ENCODE results near the gene CUX1. TPM values are rescaled to one million over a fixed set of nuclear protein-coding genes. Genes with fewer than 3 reads are reported as not detected.
A peak's percentile ranks its signal among the peaks of the same experiment; 100 is the strongest.

Gene CUX1
- total RNA-seq, 1 experiment from 2014 or later: 39.6 TPM

DNA sequence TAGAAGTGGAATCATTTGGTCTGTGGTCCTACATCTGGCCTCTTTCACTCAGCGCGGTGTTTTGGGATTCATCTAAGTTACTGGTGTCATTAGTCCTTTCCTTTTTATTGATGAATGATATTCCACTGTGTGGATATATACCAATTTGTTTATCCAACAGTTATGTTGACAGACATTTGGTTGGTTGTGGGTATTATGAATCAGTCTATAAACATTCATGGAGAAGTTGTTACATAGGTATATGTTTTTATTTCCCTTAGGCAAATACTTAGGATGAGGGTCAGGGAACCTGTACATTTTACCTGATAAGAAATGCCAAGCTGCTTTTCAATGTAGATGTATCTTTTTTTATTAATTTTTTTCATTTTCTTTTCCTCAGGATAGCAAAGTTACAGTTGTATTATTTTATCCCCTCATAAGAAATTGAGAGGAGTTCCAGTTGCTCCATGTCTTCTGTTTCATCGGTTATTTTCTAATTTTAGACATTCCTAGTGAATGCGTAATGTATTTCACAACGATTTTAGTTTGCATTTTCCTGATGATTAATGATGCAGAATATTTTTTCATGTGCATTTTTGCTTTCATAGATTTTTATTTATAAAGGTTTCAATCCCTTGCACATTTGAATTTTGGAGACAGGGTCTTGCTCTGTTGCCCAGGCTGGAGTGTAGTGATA, 265.4 kb downstream of the CUX1 start:
- Histone ChIP-seq H3K9ac (ENCODE audit: low read length) (peak overlapping the region; percentile 62), H3K4me2 (ENCODE audit: low read length) (peak overlapping the region; percentile 63), H3K79me2 (ENCODE audit: low read length) (no peaks in the 10 kb centered on the region), H3F3A (ENCODE audit: low read length, unreplicated experiment) (no peaks in the 10 kb centered on the region), H3K36me3 (ENCODE audit: low read depth, low read length) (peaks cover 17% of the 10 kb centered on the region), H3K9me3 (ENCODE audit: low read length) (0 out of 2 replicates have a peak, but pooled peaks cover 4% of the 10 kb centered on the region), H4K20me1 (ENCODE audit: low read length) (no peaks in the 10 kb centered on the region), H3K9me2 (replicated peaks; ENCODE audit: low read length) (no peaks in the 10 kb centered on the region), H2AFZ (ENCODE audit: low read length) (no peak overlapping the region), H3K4me3 (ENCODE audit: low read length) (no peak overlapping the region), H3K27me3 (ENCODE audit: low read length) (no peaks in the 10 kb centered on the region), H3K27ac (ENCODE audit: low read length) (peak overlapping the region; percentile 90), H3K4me1 (ENCODE audit: insufficient read depth, low read length) (peaks cover 25% of the 10 kb centered on the region; the same call in 1 of the 2 replicates)
- POLR2A ChIA-PET (ENCODE audit: unreplicated experiment): no interaction called here
- intact Hi-C loops (cut with micrococcal nuclease): no loop called here
- peak; percentile 66 for DNase-seq
- BruUV-seq (replicated peaks): no TSS peak
- peak; percentile 78 for ATAC-seq
- CTCF ChIA-PET: no interaction called here
- no peak for TF ChIP-seq EZH2phosphoT487 (IDR thresholded peaks at IDR 0.05; ENCODE audit: borderline replicate concordance, low read length)
- TF ChIP-seq, protein P1, sequence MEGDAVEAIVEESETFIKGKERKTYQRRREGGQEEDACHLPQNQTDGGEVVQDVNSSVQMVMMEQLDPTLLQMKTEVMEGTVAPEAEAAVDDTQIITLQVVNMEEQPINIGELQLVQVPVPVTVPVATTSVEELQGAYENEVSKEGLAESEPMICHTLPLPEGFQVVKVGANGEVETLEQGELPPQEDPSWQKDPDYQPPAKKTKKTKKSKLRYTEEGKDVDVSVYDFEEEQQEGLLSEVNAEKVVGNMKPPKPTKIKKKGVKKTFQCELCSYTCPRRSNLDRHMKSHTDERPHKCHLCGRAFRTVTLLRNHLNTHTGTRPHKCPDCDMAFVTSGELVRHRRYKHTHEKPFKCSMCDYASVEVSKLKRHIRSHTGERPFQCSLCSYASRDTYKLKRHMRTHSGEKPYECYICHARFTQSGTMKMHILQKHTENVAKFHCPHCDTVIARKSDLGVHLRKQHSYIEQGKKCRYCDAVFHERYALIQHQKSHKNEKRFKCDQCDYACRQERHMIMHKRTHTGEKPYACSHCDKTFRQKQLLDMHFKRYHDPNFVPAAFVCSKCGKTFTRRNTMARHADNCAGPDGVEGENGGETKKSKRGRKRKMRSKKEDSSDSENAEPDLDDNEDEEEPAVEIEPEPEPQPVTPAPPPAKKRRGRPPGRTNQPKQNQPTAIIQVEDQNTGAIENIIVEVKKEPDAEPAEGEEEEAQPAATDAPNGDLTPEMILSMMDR (conservative IDR thresholded peaks at IDR 0.05; ENCODE audit: low read depth, low read length): no peak
- TF ChIP-seq EZH2 (IDR thresholded peaks at IDR 0.05; ENCODE audit: low read length, unreplicated experiment): no peak

DNA sequence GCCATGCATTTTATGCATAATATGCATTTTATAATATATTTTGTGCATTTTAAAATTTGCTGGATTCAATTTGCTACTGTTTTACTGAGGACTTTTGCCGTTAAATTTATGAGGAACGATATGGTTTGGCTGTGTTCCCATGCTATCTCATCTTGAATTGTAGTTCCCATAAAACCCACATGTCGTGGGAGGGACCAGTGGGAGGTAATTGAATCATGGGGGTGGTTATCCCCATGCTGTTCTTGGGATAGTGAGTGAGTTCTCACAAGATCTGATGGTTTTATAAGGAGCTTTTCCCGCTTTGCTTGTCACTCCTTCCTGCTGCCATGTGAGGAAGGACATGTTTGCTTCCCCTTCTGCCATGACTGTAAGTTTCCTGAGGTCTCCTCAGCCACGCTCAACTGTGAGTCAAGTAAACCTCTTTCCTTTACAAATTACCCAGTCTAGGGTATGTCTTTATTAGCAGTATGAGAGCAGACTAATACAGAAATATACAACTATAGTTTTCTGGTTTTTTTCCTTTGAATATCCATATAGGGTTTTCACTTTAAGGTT, 267.9 kb downstream of the CUX1 start:
- H3K4me3 ChIP-seq (ENCODE audit: low read length): no peak overlapping the region
- POLR2A ChIA-PET (ENCODE audit: unreplicated experiment): no interaction called here
- CTCF ChIA-PET: no interaction called here
- H3F3A ChIP-seq (ENCODE audit: low read length, unreplicated experiment): no peaks in the 10 kb centered on the region
- no peak overlapping the region for H3K9ac ChIP-seq (ENCODE audit: low read length)
- no TSS peak for BruUV-seq (replicated peaks)
- TF ChIP-seq EZH2phosphoT487 (IDR thresholded peaks at IDR 0.05; ENCODE audit: borderline replicate concordance, low read length) (no peak), EZH2 (IDR thresholded peaks at IDR 0.05; ENCODE audit: low read length, unreplicated experiment) (no peak)
- TF ChIP-seq, protein P1 (conservative IDR thresholded peaks at IDR 0.05; ENCODE audit: low read depth, low read length): no peak
- 0 out of 2 replicates have a peak, but pooled peaks cover 4% of the 10 kb centered on the region for H3K9me3 ChIP-seq (ENCODE audit: low read length)
- ATAC-seq (no peak), DNase-seq (peak; percentile 18)
- no peak overlapping the region for H3K4me2 ChIP-seq (ENCODE audit: low read length)
- H3K36me3 ChIP-seq (ENCODE audit: low read depth, low read length): peaks cover 17% of the 10 kb centered on the region
- H2AFZ ChIP-seq (ENCODE audit: low read length): no peak overlapping the region
- H4K20me1 ChIP-seq (ENCODE audit: low read length): no peaks in the 10 kb centered on the region
- no peaks in the 10 kb centered on the region for H3K79me2 ChIP-seq (ENCODE audit: low read length)
- H3K27ac ChIP-seq (ENCODE audit: low read length): peak overlapping the region; percentile 28; the same call in 1 of the 2 replicates
- intact Hi-C loops (cut with micrococcal nuclease): no loop called here
- peaks cover 24% of the 10 kb centered on the region; the same call in 1 of the 2 replicates for H3K4me1 ChIP-seq (ENCODE audit: insufficient read depth, low read length)
- H3K27me3 ChIP-seq (ENCODE audit: low read length): no peaks in the 10 kb centered on the region
- H3K9me2 ChIP-seq (replicated peaks; ENCODE audit: low read length): no peaks in the 10 kb centered on the region
